ENCODE results near the gene CTAG1A.
"Not testable (repeated sequence)": the region's sequence is repeated elsewhere in the genome, so short reads cannot be mapped to it uniquely, and the experiment has no call there.

CTAG1A gene

GRCh38 chrX:154620767-154621414, 36.0 kb downstream of the CTAG1A start:
- not testable (repeated sequence) for DNase-seq

- DNase-seq = not testable (repeated sequence)
These were observed 44.0 kb downstream of the CTAG1A start for GRCh38 chrX:154628960-154629359.

GRCh38 chrX:154630949-154631348, 46.0 kb downstream of the CTAG1A start:
- not testable (repeated sequence) for DNase-seq

- DNase-seq = not testable (repeated sequence)
These were observed 48.7 kb downstream of the CTAG1A start for GRCh38 chrX:154633661-154634060.
